KG1 (cell line): ENCODE results near the gene TFB2M.

Experiments used
- DNase-seq: peaks from one replicate; lab custom pipeline; 2025; lab: John Stamatoyannopoulos, UW

Gene TFB2M

GRCh38 chr1:246512635-246513034, 53.4 kb downstream of the TFB2M start:
- DNase-seq: no peak

- no peak for DNase-seq
Observed at GRCh38 chr1:246512230-246512629, 53.8 kb downstream of the TFB2M start.

GRCh38 chr1:246511203-246511602, 54.9 kb downstream of the TFB2M start:
- no peak for DNase-seq

- DNase-seq: no peak
Observed at GRCh38 chr1:246510147-246511030, 55.7 kb downstream of the TFB2M start.

- no peak for DNase-seq
Observed at GRCh38 chr1:246508897-246509688, 57.0 kb downstream of the TFB2M start.

GRCh38 chr1:246506674-246507481, 59.2 kb downstream of the TFB2M start, which contains the start of gene SMYD3:
SMYD3 (minus strand) TSS chr1:246507279.
- DNase-seq: peak; percentile 61

- no peak for DNase-seq
Observed at GRCh38 chr1:246506367-246506673, 59.7 kb downstream of the TFB2M start.

- DNase-seq: no peak
Observed at GRCh38 chr1:246503341-246503740, 62.7 kb downstream of the TFB2M start.

GRCh38 chr1:246497331-246497915, 68.6 kb downstream of the TFB2M start:
- DNase-seq: peak; percentile 17

GRCh38 chr1:246492611-246493245, 73.3 kb downstream of the TFB2M start:
- peak; percentile 57 for DNase-seq

GRCh38 chr1:246491551-246492053, 74.5 kb downstream of the TFB2M start:
- no peak for DNase-seq
